Suprapubic skin (tissue), 4 donors: Measurements from ENCODE around the gene ARHGAP30. TPM values are rescaled to one million over a fixed set of nuclear protein-coding genes. Genes with fewer than 3 reads are reported as not detected.

ENCODE experiments used
- DNase-seq, 2 donors: peaks; one replicate each; pipeline ENCODE4 v3.0.0-alpha.2; 2019; ENCODE audit warnings: low spot score in 2 of 2
- H3K27ac ChIP-seq: fragments of 200-600 bp; sonication (generic); one replicate; pipeline ENCODE4 v1.5.1; 2019
- H3K27me3 ChIP-seq: fragments of 200-600 bp; sonication (generic); one replicate; pipeline ENCODE4 v1.5.1; 2019
- H3K36me3 ChIP-seq: fragments of 200-600 bp; sonication (generic); one replicate; pipeline ENCODE4 v1.5.1; 2019
- H3K4me1 ChIP-seq: fragments of 200-600 bp; sonication (generic); one replicate; pipeline ENCODE4 v1.5.1; 2019
- H3K4me3 ChIP-seq: fragments of 200-600 bp; sonication (generic); one replicate; pipeline ENCODE4 v1.5.1; 2019; ENCODE audit warnings: mild to moderate bottlenecking
- H3K9me3 ChIP-seq: fragments of 200-600 bp; sonication (generic); one replicate; pipeline ENCODE4 v1.5.1; 2019
- CTCF ChIP-seq, 2 donors: fragments of 200-600 bp in 1 of 2; fragments of 450-650 bp in 1 of 2; sonication (generic) in 1 of 2; IDR thresholded peaks; one replicate each; pipeline ENCODE4 v1.5.1; 2016 to 2019; ENCODE audit warnings: antibody characterized with exemption in 2 of 2, mild to moderate bottlenecking in 1 of 2, moderate library complexity in 1 of 2
- EP300 ChIP-seq: sonication (generic); formaldehyde crosslinking; IDR thresholded peaks from one replicate; pipeline ENCODE4 v1.6.1; 2017; ENCODE audit warnings: antibody characterized with exemption
- POLR2A ChIP-seq, 2 donors: fragments of 450-650 bp; IDR thresholded peaks; one replicate each; pipeline ENCODE4 v1.6.1; 2017; ENCODE audit warnings: antibody characterized with exemption in 2 of 2, mild to moderate bottlenecking in 2 of 2, moderate library complexity in 2 of 2
- POLR2AphosphoS5 ChIP-seq, 3 donors: sonication (generic); formaldehyde crosslinking; IDR thresholded peaks; one replicate each; pipeline ENCODE4 v1.6.1; 2017; ENCODE audit warnings: antibody characterized with exemption in 3 of 3
- WGBS: methylation state at CpG from one replicate; pipeline ENCODE4 v1.1.5; 2018; 5-methylcytosine and 5-hydroxymethylcytosine counted together
- total RNA-seq, 4 donors: library from RNA; depleted of rRNA; stranded (reverse); fragments of >200 nt; gene quantifications; one replicate each; pipeline ENCODE4 v1.1.0, GENCODE V29; 2016

ARHGAP30 gene
- total RNA-seq, 4 donors from 2014 or later, result 12.3 to 46.2 (median 14.5) TPM

GRCh38 chr1:161044908-161045735 is 24.6 kb downstream of the ARHGAP30 start:
- TF ChIP-seq CTCF (IDR thresholded peaks at IDR 0.05) (no peak), POLR2A (IDR thresholded peaks at IDR 0.05) (no peak), EP300 (no peak), POLR2AphosphoS5 (IDR thresholded peaks at IDR 0.05) (no peak)
- WGBS, result under 1% methylated on average over 48 of the region's 48 CpGs
- DNase-seq, result peak in 1 of 2 donors; percentile 84
- Histone ChIP-seq H3K4me3 (peak overlapping the region; percentile 87), H3K27ac (peak overlapping the region; percentile 95), H3K27me3 (no peaks in the 10 kb centered on the region), H3K36me3 (peaks cover 36% of the 10 kb centered on the region), H3K4me1 (peaks cover 26% of the 10 kb centered on the region), H3K9me3 (no peaks in the 10 kb centered on the region)

GRCh38 chr1:161044535-161044907 is 25.2 kb downstream of the ARHGAP30 start:
- no peaks in the 10 kb centered on the region for H3K9me3 ChIP-seq
- H3K27ac ChIP-seq, result peak overlapping the region; percentile 95
- no peaks in the 10 kb centered on the region for H3K27me3 ChIP-seq
- TF ChIP-seq POLR2AphosphoS5 (IDR thresholded peaks at IDR 0.05) (no peak), CTCF (IDR thresholded peaks at IDR 0.05) (no peak), EP300 (no peak), POLR2A (IDR thresholded peaks at IDR 0.05) (no peak)
- peaks cover 26% of the 10 kb centered on the region for H3K4me1 ChIP-seq
- H3K4me3 ChIP-seq, result peak overlapping the region; percentile 87
- no peak for DNase-seq
- peaks cover 41% of the 10 kb centered on the region for H3K36me3 ChIP-seq

- 88% methylated on average over 5 of the region's 5 CpGs for WGBS
- no peak overlapping the region for H3K27ac ChIP-seq
These were observed 30.1 kb downstream of the ARHGAP30 start for GRCh38 chr1:161039546-161039945.

GRCh38 chr1:161039154-161039545 is 30.5 kb downstream of the ARHGAP30 start:
- TF ChIP-seq POLR2A (IDR thresholded peaks at IDR 0.05) (no peak), POLR2AphosphoS5 (IDR thresholded peaks at IDR 0.05) (no peak), CTCF (IDR thresholded peaks at IDR 0.05) (no peak), EP300 (no peak)
- peak overlapping the region; percentile 60 for H3K4me3 ChIP-seq
- H3K27me3 ChIP-seq, result no peaks in the 10 kb centered on the region
- DNase-seq, result no peak
- 23% methylated on average over 3 of the region's 3 CpGs for WGBS
- H3K9me3 ChIP-seq, result no peaks in the 10 kb centered on the region
- peaks cover 20% of the 10 kb centered on the region for H3K4me1 ChIP-seq
- H3K27ac ChIP-seq, result no peak overlapping the region
- peaks cover 41% of the 10 kb centered on the region for H3K36me3 ChIP-seq

More at GRCh38 chr1:161039546-161039945, 30.1 kb downstream of the ARHGAP30 start:
- DNase-seq, result no peak
- Histone ChIP-seq H3K4me3 (no peak overlapping the region), H3K36me3 (peaks cover 41% of the 10 kb centered on the region), H3K4me1 (peaks cover 24% of the 10 kb centered on the region), H3K9me3 (no peaks in the 10 kb centered on the region), H3K27me3 (no peaks in the 10 kb centered on the region)
- TF ChIP-seq POLR2AphosphoS5 (IDR thresholded peaks at IDR 0.05) (no peak), CTCF (IDR thresholded peaks at IDR 0.05) (no peak), POLR2A (IDR thresholded peaks at IDR 0.05) (no peak), EP300 (no peak)

- peaks cover 15% of the 10 kb centered on the region for H3K4me1 ChIP-seq
- 30% methylated on average over 15 of the region's 54 CpGs for WGBS
- no peaks in the 10 kb centered on the region for H3K9me3 ChIP-seq
- H3K4me3 ChIP-seq, result peak within 1 kb of the TSS; percentile 60
- H3K27ac ChIP-seq, result peak within 1 kb of the TSS; percentile 75
- DNase-seq, result peak in 1 of 2 donors; percentile 72
- H3K36me3 ChIP-seq, result peaks cover 41% of the 10 kb centered on the region
- TF ChIP-seq POLR2A (IDR thresholded peaks at IDR 0.05), result no peak
- TF ChIP-seq EP300, result no peak
- peak in 1 of 3 donors; percentile 35 for TF ChIP-seq POLR2AphosphoS5 (IDR thresholded peaks at IDR 0.05)
- no peaks in the 10 kb centered on the region for H3K27me3 ChIP-seq
These were observed 31.1 kb downstream of the ARHGAP30 start, which contains the start of gene TSTD1 for GRCh38 chr1:161038523-161039153. TSTD1 (minus strand) TSS chr1:161038964; CDS start chr1:161038889, 75 bp downstream.
